Measurements from ENCODE around the gene STXBP1.

The STXBP1 gene

DNA sequence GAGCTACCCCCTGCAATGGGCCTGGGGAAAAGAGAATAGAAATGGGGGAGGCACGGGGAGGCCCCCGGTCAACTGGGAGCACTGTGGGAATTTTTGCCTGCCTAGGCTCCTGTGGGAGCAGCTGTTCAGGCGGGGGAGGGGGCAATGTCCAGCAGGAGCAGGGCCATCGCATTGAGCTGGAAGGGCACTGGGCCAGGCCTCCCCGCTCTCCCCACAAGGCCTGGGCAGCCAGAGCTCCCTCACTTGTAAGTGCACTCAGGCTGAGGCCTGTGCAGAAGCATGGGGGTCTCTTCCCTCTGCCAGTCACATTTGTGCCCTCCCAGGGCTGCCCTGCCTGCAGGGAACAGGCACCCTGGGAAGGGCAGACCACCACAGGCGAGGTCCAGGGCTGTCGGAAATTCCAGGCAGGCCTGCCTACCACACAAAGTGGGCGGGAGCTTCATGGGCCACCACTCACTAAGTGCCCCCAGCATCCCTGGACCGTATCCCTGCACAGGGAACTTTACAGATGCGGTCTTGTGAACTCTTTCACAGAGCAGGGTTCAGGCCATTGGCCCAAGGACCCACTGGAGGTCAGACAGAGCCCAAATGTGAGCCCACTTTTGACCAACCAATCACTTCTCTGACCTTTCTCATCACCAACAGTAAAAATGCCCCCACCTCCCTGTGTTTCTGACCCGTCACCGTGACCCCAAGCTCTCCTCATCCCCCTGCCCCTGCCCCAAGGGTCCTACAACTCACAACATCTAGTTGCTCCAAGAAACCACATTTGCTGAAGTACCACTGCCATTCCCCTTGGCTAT, 93.7 kb downstream of the STXBP1 start:
- TF ChIP-seq FOXP2 (optimal IDR thresholded peaks at IDR 0.05; ENCODE audit: control extremely low read depth, extremely low read length, insufficient read depth): no peak
- TF ChIP-seq EZH2 (IDR thresholded peaks at IDR 0.05): no peak
- TF ChIP-seq POLR2AphosphoS5 (IDR thresholded peaks at IDR 0.05; ENCODE audit: borderline replicate concordance, low read depth, low read length): no peak
- Histone ChIP-seq H3K9ac (ENCODE audit: insufficient read length) (no peak overlapping the region), H3K36me3 (ENCODE audit: insufficient read depth, low read length) (no peaks in the 10 kb centered on the region), H3K4me3 (no peak overlapping the region), H3K9me3 (ENCODE audit: low read depth, low read length) (no peaks in the 10 kb centered on the region), H3K27ac (no peak overlapping the region)
- no peak for DNase-seq (ENCODE audit: low read depth, low spot score)

DNA sequence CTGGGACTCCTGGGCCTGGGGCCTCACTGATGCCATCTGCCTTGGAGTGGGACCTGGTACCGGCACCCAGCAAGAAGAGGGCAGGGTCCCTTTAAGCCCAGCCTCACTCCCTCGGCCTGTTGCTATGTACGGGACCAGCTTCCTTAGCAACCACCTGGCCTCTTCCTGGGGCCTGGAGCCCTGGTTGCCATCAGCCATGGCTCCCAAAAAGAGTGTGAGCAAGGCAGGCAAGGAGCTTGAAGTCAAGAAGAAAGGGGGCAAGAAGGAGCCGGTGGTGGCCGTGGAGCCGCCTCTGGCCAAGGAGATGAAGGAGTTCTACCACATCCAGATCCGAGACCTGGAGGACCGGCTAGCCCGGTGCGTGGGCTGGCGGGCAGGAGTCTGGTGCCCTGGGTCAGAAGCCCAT, 94.8 kb downstream of the STXBP1 start, which contains the start of gene CFAP157:
Gene CFAP157 (plus strand): TSS at position 153 of the 406 bp plus-strand sequence. CDS start 44 bp downstream, at position 197.
- DNase-seq (ENCODE audit: low read depth, low spot score): no peak
- Histone ChIP-seq H3K27ac (no peak within 1 kb of the TSS), H3K36me3 (ENCODE audit: insufficient read depth, low read length) (no peaks in the 10 kb centered on the region), H3K9ac (ENCODE audit: insufficient read length) (no peak within 1 kb of the TSS), H3K4me3 (no peak within 1 kb of the TSS), H3K9me3 (ENCODE audit: low read depth, low read length) (no peaks in the 10 kb centered on the region)
- no peak for TF ChIP-seq FOXP2 (optimal IDR thresholded peaks at IDR 0.05; ENCODE audit: control extremely low read depth, extremely low read length, insufficient read depth)
- TF ChIP-seq EZH2 (IDR thresholded peaks at IDR 0.05): no peak
- TF ChIP-seq POLR2AphosphoS5 (IDR thresholded peaks at IDR 0.05; ENCODE audit: borderline replicate concordance, low read depth, low read length): no peak

GRCh38 chr9:127707766-127708165, 95.7 kb downstream of the STXBP1 start:
- DNase-seq (ENCODE audit: low read depth, low spot score): no peak
- Histone ChIP-seq H3K9ac (ENCODE audit: insufficient read length) (no peak overlapping the region), H3K27ac (no peak overlapping the region), H3K9me3 (ENCODE audit: low read depth, low read length) (no peaks in the 10 kb centered on the region), H3K36me3 (ENCODE audit: insufficient read depth, low read length) (no peaks in the 10 kb centered on the region), H3K4me3 (no peak overlapping the region)
- no peak for TF ChIP-seq POLR2AphosphoS5 (IDR thresholded peaks at IDR 0.05; ENCODE audit: borderline replicate concordance, low read depth, low read length)
- TF ChIP-seq FOXP2 (optimal IDR thresholded peaks at IDR 0.05; ENCODE audit: control extremely low read depth, extremely low read length, insufficient read depth): no peak
- TF ChIP-seq EZH2 (IDR thresholded peaks at IDR 0.05): no peak

GRCh38 chr9:127708952-127709587, 97.0 kb downstream of the STXBP1 start:
- H3K9ac ChIP-seq (ENCODE audit: insufficient read length): no peak overlapping the region
- H3K9me3 ChIP-seq (ENCODE audit: low read depth, low read length): no peaks in the 10 kb centered on the region
- no peak overlapping the region for H3K27ac ChIP-seq
- DNase-seq (ENCODE audit: low read depth, low spot score): no peak
- no peaks in the 10 kb centered on the region for H3K36me3 ChIP-seq (ENCODE audit: insufficient read depth, low read length)
- TF ChIP-seq EZH2 (IDR thresholded peaks at IDR 0.05): no peak
- no peak for TF ChIP-seq FOXP2 (optimal IDR thresholded peaks at IDR 0.05; ENCODE audit: control extremely low read depth, extremely low read length, insufficient read depth)
- TF ChIP-seq POLR2AphosphoS5 (IDR thresholded peaks at IDR 0.05; ENCODE audit: borderline replicate concordance, low read depth, low read length): no peak
- H3K4me3 ChIP-seq: no peak overlapping the region

- H3K27ac ChIP-seq: no peak overlapping the region
- DNase-seq (ENCODE audit: low read depth, low spot score): no peak
- H3K9ac ChIP-seq (ENCODE audit: insufficient read length): no peak overlapping the region
- no peak for TF ChIP-seq EZH2 (IDR thresholded peaks at IDR 0.05)
- TF ChIP-seq POLR2AphosphoS5 (IDR thresholded peaks at IDR 0.05; ENCODE audit: borderline replicate concordance, low read depth, low read length): no peak
- H3K36me3 ChIP-seq (ENCODE audit: insufficient read depth, low read length): no peaks in the 10 kb centered on the region
- H3K9me3 ChIP-seq (ENCODE audit: low read depth, low read length): no peaks in the 10 kb centered on the region
- H3K4me3 ChIP-seq: no peak overlapping the region
These were observed 98.2 kb downstream of the STXBP1 start for GRCh38 chr9:127710204-127710783.

DNA sequence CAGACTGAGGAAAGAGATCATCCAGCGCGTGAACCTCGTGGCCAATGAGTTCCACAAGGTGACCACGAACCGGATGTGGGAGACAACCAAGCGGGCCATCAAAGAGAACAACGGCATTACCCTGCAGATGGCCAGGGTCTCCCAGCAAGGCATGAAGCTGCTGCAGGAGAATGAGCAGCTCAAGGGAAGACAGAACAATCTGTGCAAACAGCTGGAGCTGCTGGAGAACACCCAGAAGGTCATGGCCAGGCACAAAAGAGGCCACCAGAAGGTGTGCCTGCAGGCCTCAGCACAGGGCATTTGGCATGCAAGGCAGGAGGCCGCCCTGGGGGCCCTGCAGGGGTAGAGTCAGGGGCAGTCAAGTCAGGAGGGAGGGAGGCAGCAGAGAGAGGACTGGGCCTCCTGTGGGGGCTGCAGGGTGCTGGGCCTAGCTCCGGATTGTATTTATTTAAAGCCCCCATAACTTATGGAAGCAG, 99.2 kb downstream of the STXBP1 start:
- Histone ChIP-seq H3K27ac (no peak overlapping the region), H3K9me3 (ENCODE audit: low read depth, low read length) (no peaks in the 10 kb centered on the region), H3K36me3 (ENCODE audit: insufficient read depth, low read length) (no peaks in the 10 kb centered on the region), H3K9ac (ENCODE audit: insufficient read length) (no peak overlapping the region), H3K4me3 (no peak overlapping the region)
- no peak for TF ChIP-seq FOXP2 (optimal IDR thresholded peaks at IDR 0.05; ENCODE audit: control extremely low read depth, extremely low read length, insufficient read depth)
- TF ChIP-seq EZH2 (IDR thresholded peaks at IDR 0.05): no peak
- no peak for TF ChIP-seq POLR2AphosphoS5 (IDR thresholded peaks at IDR 0.05; ENCODE audit: borderline replicate concordance, low read depth, low read length)
- no peak for DNase-seq (ENCODE audit: low read depth, low spot score)

GRCh38 chr9:127711831-127712274, 99.8 kb downstream of the STXBP1 start:
- Histone ChIP-seq H3K9ac (ENCODE audit: insufficient read length) (no peak overlapping the region), H3K4me3 (no peak overlapping the region), H3K9me3 (ENCODE audit: low read depth, low read length) (no peaks in the 10 kb centered on the region), H3K27ac (no peak overlapping the region), H3K36me3 (ENCODE audit: insufficient read depth, low read length) (no peaks in the 10 kb centered on the region)
- TF ChIP-seq FOXP2 (optimal IDR thresholded peaks at IDR 0.05; ENCODE audit: control extremely low read depth, extremely low read length, insufficient read depth) (no peak), EZH2 (IDR thresholded peaks at IDR 0.05) (no peak), POLR2AphosphoS5 (IDR thresholded peaks at IDR 0.05; ENCODE audit: borderline replicate concordance, low read depth, low read length) (no peak)
- no peak for DNase-seq (ENCODE audit: low read depth, low spot score)

DNA sequence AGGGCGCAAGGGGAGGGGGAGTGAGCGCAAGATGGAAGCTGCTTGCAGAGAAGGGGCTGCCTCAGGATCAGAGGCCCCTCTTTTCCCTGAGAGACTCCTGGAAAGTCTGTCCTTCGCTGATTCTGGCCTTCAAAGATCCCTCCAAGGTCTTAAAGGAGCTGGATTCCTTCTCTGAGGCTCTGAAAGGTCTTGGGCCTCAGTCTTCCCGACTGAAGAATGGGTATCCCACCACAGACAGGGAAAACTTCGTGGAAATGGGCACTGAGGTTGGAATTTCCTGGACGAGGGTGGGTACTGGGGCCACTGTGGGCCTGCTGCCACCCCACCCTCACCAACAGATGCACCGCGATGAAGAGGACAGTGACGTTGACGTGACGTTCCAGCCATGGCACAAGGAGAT, 100.3 kb downstream of the STXBP1 start:
- Histone ChIP-seq H3K36me3 (ENCODE audit: insufficient read depth, low read length) (no peaks in the 10 kb centered on the region), H3K9me3 (ENCODE audit: low read depth, low read length) (no peaks in the 10 kb centered on the region), H3K27ac (no peak overlapping the region), H3K9ac (ENCODE audit: insufficient read length) (no peak overlapping the region), H3K4me3 (no peak overlapping the region)
- no peak for DNase-seq (ENCODE audit: low read depth, low spot score)
- no peak for TF ChIP-seq EZH2 (IDR thresholded peaks at IDR 0.05)
- no peak for TF ChIP-seq POLR2AphosphoS5 (IDR thresholded peaks at IDR 0.05; ENCODE audit: borderline replicate concordance, low read depth, low read length)
- TF ChIP-seq FOXP2 (optimal IDR thresholded peaks at IDR 0.05; ENCODE audit: control extremely low read depth, extremely low read length, insufficient read depth): no peak
